Measurements from ENCODE around the gene SPX. TPM values are rescaled to one million over a fixed set of nuclear protein-coding genes. Genes with fewer than 3 reads are reported as not detected.

Gene SPX
- total and polyA plus RNA-seq, 4 donors: 0.25 to 3.7 (median 0.76) TPM

DNA sequence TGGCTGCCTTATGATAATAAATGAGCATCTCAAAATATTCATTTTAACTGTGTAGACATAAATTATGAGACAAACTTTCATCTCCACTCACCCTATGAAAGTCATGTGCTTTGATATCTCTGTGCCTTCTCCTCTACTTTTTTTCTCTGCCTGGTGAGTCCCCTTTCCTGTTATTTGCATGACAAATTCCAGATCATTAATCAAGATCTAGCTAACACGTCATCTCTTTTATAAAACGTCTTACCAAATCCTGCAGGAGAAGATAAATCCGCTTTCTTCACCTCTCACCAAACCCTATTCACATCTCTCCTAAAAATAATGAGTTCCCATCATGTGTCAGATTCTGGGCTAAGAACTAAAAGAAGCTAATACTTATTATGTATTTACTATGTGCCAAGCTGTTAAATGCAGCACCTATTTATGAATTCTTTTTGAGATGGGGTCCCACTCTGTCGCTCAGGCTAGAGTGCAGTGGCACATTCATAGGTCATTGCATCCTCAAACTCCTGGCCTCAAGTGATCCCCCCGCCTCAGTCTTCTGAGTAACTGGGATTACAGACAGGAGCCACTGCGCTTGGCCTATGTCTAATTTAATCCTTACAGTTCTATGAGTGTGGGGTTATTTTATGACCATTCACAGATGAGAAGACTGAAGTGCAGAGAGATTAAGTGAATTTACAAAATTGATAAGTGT, 26.7 kb downstream of the SPX start:
- Histone ChIP-seq H3K4me3 (ENCODE audit: low read depth in 1 of 3, low read length in 3 of 3) (no peak overlapping the region), H3K9ac (ENCODE audit: low read depth in 1 of 2, low read length in 2 of 2) (no peak overlapping the region), H3K9me3 (ENCODE audit: control insufficient read depth in 4 of 4, low read length in 3 of 4) (no peaks in the 10 kb centered on the region), H3K36me3 (ENCODE audit: control insufficient read depth in 4 of 4, insufficient read depth in 3 of 4, low read depth in 1 of 4, low read length in 3 of 4) (peaks cover 0 to 14% (median 6%) of the 10 kb centered on the region in 4 donors), H3K27me3 (ENCODE audit: control insufficient read depth in 4 of 4, insufficient read depth in 4 of 4, low read length in 3 of 4) (no peaks in the 10 kb centered on the region), H3K27ac (ENCODE audit: low read depth in 1 of 2, low read length in 2 of 2) (no peak overlapping the region), H3K4me1 (ENCODE audit: control insufficient read depth in 4 of 4, insufficient read depth in 4 of 4, low read length in 3 of 4) (no peaks in the 10 kb centered on the region)
- 76% methylated on average over 6 of the region's 6 CpGs for WGBS
- no peak for DNase-seq (ENCODE audit: low spot score)
- TF ChIP-seq FOXA2 (IDR thresholded peaks at IDR 0.05) (no peak), TAF1 (conservative IDR thresholded peaks at IDR 0.05) (no peak), JUND (IDR thresholded peaks at IDR 0.05) (no peak), NR2F2 (IDR thresholded peaks at IDR 0.05) (no peak), GABPA (IDR thresholded peaks at IDR 0.05 in 1 of 2, conservative IDR thresholded peaks at IDR 0.05 in 1 of 2) (no peak), EGR1 (IDR thresholded peaks at IDR 0.05; ENCODE audit: low read depth in 2 of 2) (no peak), RXRA (IDR thresholded peaks at IDR 0.05) (no peak)
- TF ChIP-seq, protein P1, sequence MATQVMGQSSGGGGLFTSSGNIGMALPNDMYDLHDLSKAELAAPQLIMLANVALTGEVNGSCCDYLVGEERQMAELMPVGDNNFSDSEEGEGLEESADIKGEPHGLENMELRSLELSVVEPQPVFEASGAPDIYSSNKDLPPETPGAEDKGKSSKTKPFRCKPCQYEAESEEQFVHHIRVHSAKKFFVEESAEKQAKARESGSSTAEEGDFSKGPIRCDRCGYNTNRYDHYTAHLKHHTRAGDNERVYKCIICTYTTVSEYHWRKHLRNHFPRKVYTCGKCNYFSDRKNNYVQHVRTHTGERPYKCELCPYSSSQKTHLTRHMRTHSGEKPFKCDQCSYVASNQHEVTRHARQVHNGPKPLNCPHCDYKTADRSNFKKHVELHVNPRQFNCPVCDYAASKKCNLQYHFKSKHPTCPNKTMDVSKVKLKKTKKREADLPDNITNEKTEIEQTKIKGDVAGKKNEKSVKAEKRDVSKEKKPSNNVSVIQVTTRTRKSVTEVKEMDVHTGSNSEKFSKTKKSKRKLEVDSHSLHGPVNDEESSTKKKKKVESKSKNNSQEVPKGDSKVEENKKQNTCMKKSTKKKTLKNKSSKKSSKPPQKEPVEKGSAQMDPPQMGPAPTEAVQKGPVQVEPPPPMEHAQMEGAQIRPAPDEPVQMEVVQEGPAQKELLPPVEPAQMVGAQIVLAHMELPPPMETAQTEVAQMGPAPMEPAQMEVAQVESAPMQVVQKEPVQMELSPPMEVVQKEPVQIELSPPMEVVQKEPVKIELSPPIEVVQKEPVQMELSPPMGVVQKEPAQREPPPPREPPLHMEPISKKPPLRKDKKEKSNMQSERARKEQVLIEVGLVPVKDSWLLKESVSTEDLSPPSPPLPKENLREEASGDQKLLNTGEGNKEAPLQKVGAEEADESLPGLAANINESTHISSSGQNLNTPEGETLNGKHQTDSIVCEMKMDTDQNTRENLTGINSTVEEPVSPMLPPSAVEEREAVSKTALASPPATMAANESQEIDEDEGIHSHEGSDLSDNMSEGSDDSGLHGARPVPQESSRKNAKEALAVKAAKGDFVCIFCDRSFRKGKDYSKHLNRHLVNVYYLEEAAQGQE (IDR thresholded peaks at IDR 0.05): no peak
- TF ChIP-seq, protein P2, sequence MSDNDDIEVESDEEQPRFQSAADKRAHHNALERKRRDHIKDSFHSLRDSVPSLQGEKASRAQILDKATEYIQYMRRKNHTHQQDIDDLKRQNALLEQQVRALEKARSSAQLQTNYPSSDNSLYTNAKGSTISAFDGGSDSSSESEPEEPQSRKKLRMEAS (IDR thresholded peaks at IDR 0.05): no peak
- TF ChIP-seq, protein P3, sequence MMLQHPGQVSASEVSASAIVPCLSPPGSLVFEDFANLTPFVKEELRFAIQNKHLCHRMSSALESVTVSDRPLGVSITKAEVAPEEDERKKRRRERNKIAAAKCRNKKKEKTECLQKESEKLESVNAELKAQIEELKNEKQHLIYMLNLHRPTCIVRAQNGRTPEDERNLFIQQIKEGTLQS (IDR thresholded peaks at IDR 0.05): no peak

DNA sequence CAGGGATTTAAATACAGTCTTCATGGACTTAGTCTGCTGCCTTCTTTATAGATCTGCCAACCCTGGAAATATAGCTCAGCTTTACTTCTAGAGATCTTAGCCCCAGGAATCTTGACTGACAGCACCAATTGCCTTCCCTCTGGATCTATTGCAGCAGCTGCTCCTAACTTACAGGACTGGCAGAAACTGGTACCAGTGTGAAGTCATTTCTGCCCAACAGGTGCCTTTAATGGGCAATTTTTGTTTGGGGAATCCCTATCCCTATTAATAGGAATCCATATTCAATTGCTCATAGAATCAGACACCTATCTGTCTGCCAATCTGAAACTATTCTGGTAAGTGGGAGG, 27.2 kb downstream of the SPX start:
- no peak for TF ChIP-seq HNF4G (IDR thresholded peaks at IDR 0.05)
- TF ChIP-seq RAD21 (IDR thresholded peaks at IDR 0.05): no peak
- no peak for TF ChIP-seq TAF1 (conservative IDR thresholded peaks at IDR 0.05)
- TF ChIP-seq YY1 (IDR thresholded peaks at IDR 0.05): no peak
- no peak for TF ChIP-seq HNF4A (conservative IDR thresholded peaks at IDR 0.05)
- TF ChIP-seq GABPA (IDR thresholded peaks at IDR 0.05 in 1 of 2, conservative IDR thresholded peaks at IDR 0.05 in 1 of 2): no peak
- TF ChIP-seq, protein P4, sequence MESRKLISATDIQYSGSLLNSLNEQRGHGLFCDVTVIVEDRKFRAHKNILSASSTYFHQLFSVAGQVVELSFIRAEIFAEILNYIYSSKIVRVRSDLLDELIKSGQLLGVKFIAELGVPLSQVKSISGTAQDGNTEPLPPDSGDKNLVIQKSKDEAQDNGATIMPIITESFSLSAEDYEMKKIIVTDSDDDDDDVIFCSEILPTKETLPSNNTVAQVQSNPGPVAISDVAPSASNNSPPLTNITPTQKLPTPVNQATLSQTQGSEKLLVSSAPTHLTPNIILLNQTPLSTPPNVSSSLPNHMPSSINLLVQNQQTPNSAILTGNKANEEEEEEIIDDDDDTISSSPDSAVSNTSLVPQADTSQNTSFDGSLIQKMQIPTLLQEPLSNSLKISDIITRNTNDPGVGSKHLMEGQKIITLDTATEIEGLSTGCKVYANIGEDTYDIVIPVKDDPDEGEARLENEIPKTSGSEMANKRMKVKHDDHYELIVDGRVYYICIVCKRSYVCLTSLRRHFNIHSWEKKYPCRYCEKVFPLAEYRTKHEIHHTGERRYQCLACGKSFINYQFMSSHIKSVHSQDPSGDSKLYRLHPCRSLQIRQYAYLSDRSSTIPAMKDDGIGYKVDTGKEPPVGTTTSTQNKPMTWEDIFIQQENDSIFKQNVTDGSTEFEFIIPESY (IDR thresholded peaks at IDR 0.05): no peak
- TF ChIP-seq RXRA (IDR thresholded peaks at IDR 0.05): no peak
- TF ChIP-seq SP1 (IDR thresholded peaks at IDR 0.05): no peak
- no peak for TF ChIP-seq JUND (IDR thresholded peaks at IDR 0.05)
- no peak for TF ChIP-seq FOXA1 (IDR thresholded peaks at IDR 0.05)

More for the DNA sequence above, 27.2 kb downstream of the SPX start:
- Histone ChIP-seq H3K9me3 (ENCODE audit: control insufficient read depth in 4 of 4, low read length in 3 of 4) (no peaks in the 10 kb centered on the region), H3K4me3 (ENCODE audit: low read depth in 1 of 3, low read length in 3 of 3) (no peak overlapping the region), H3K27me3 (ENCODE audit: control insufficient read depth in 4 of 4, insufficient read depth in 4 of 4, low read length in 3 of 4) (no peaks in the 10 kb centered on the region), H3K36me3 (ENCODE audit: control insufficient read depth in 4 of 4, insufficient read depth in 3 of 4, low read depth in 1 of 4, low read length in 3 of 4) (peaks cover 0 to 14% (median 9%) of the 10 kb centered on the region in 4 donors), H3K4me1 (ENCODE audit: control insufficient read depth in 4 of 4, insufficient read depth in 4 of 4, low read length in 3 of 4) (no peaks in the 10 kb centered on the region), H3K9ac (ENCODE audit: low read depth in 1 of 2, low read length in 2 of 2) (no peak overlapping the region), H3K27ac (ENCODE audit: low read depth in 1 of 2, low read length in 2 of 2) (no peak overlapping the region)
- DNase-seq (ENCODE audit: low spot score): no peak
